Vagina (tissue), 2 donors: Measurements from ENCODE around the gene CPN2. TPM values are rescaled to one million over a fixed set of nuclear protein-coding genes. Genes with fewer than 3 reads are reported as not detected.

ENCODE experiments used
- DNase-seq, 2 donors: peaks; one replicate each; pipeline ENCODE4 v3.0.0-alpha.2; 2017; ENCODE audit errors: extremely low spot score in 2 of 2
- H3K27ac ChIP-seq: fragments of 200-600 bp; sonication (generic); one replicate; pipeline ENCODE4 v1.5.1; 2019
- H3K27me3 ChIP-seq: fragments of 200-600 bp; sonication (generic); one replicate; pipeline ENCODE4 v1.5.1; 2019
- H3K36me3 ChIP-seq, 2 donors: fragments of 200-600 bp; sonication (generic); one replicate each; pipeline ENCODE4 v1.5.1; 2017 to 2019
- H3K4me1 ChIP-seq: fragments of 200-600 bp; sonication (generic); one replicate; pipeline ENCODE4 v1.5.1; 2019
- H3K4me3 ChIP-seq, 2 donors: fragments of 200-600 bp; sonication (generic); 1 replicate in 1 of 2; 2 replicates in 1 of 2; pipeline ENCODE4 v1.5.1; 2016 to 2019
- H3K9me3 ChIP-seq: fragments of 200-600 bp; sonication (generic); one replicate; pipeline ENCODE4 v1.5.1; 2019
- POLR2A ChIP-seq, 2 donors: fragments of 450-650 bp; IDR thresholded peaks; one replicate each; pipeline ENCODE4 v1.6.1; 2017; ENCODE audit warnings: antibody characterized with exemption in 2 of 2, mild to moderate bottlenecking in 2 of 2, moderate library complexity in 2 of 2
- POLR2AphosphoS5 ChIP-seq, 2 donors: sonication (generic); formaldehyde crosslinking; IDR thresholded peaks; one replicate each; pipeline ENCODE4 v1.9.0; 2017; ENCODE audit warnings: antibody characterized with exemption in 2 of 2, mild to moderate bottlenecking in 2 of 2, low read depth in 1 of 2; ENCODE audit not compliant: insufficient read depth in 1 of 2
- intact Hi-C: fragments of 100-400 bp; cut with DNase I; formaldehyde crosslinking; loops from one replicate; pipeline ENCODE4 v1.15.1; 2023
- total RNA-seq: library from RNA; depleted of rRNA; stranded (reverse); fragments of >200 nt; gene quantifications from one replicate; pipeline ENCODE4 v1.2.3, GENCODE V29; 2016
- TF ChIP-seq, protein P1 (sequence below), 3 experiments: fragments of 450-650 bp in 2 of 3; fragments of 200-600 bp in 1 of 3; sonication (generic) in 1 of 3; IDR thresholded peaks; one replicate each; pipeline ENCODE4 v1.5.1; 2017 to 2019; ENCODE audit warnings: antibody characterized with exemption in 3 of 3, mild to moderate bottlenecking in 2 of 3, moderate library complexity in 2 of 3

The CPN2 gene
- total RNA-seq, 1 donor from 2014 or later, result not detected

DNA sequence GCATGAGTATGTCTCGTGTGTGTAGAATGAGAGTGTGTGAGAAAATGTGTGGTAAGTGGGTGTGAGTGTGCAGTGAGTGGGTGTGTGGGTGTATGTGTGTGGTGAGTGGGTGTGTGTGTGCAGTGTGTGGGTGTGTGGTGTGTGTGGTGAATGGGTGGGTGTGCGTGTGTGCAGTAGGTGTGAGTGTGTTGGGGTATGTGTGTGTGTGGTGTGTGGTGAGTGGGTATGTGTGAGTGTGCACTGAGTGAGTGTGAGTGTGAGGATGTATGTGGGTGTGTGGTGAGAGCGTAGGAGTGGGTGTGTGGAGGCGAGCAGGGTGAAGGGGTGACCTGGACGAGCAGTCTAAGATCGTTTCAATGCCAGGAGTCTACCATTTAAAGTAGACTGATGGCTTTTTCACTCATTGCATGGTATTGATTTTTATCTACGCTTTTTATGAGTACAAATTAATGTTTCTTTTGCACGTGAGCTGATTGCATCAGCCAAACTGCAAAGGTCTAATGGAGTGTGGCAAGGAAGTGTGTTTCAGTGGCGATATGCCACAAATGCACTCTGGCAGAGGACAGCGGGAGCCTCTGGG is 1.6 kb upstream of the CPN2 start:
- no peak for DNase-seq
- no peak overlapping the region for H3K27ac ChIP-seq
- TF ChIP-seq, protein P1, sequence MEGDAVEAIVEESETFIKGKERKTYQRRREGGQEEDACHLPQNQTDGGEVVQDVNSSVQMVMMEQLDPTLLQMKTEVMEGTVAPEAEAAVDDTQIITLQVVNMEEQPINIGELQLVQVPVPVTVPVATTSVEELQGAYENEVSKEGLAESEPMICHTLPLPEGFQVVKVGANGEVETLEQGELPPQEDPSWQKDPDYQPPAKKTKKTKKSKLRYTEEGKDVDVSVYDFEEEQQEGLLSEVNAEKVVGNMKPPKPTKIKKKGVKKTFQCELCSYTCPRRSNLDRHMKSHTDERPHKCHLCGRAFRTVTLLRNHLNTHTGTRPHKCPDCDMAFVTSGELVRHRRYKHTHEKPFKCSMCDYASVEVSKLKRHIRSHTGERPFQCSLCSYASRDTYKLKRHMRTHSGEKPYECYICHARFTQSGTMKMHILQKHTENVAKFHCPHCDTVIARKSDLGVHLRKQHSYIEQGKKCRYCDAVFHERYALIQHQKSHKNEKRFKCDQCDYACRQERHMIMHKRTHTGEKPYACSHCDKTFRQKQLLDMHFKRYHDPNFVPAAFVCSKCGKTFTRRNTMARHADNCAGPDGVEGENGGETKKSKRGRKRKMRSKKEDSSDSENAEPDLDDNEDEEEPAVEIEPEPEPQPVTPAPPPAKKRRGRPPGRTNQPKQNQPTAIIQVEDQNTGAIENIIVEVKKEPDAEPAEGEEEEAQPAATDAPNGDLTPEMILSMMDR (IDR thresholded peaks at IDR 0.05), result no peak
- TF ChIP-seq POLR2AphosphoS5 (IDR thresholded peaks at IDR 0.05; ENCODE audit: insufficient read depth in 1 of 2, low read depth in 1 of 2) (no peak), POLR2A (IDR thresholded peaks at IDR 0.05) (no peak)

DNA sequence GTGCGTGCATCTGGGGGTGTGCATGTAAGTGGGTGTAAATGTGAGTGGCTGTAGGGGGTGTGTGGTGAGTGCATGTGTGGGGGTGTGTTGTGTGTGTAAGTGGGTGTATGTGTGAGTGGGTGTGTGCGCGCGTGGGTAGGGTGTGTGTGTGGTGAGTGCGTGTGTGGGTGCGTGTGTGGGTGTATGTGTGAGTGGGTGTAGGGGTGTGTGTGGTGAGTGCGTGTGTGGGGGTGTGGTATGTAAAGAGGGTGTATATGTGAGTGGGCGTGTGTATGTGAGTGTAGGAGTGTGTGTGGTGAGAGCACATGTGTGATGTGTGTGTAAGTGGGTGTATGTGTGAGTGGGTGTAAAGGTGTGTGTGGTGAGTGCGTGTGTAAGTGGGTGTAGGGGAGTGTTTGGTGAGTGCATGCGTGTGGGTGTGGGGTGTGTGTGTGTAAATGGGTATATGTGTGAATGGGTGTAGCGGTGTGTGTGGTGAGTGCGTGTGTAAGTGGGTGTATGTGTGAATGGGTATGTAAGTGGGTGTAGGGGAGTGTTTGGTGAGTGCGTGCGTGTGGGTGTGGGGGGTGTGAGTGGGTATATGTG is 916 bp upstream of the CPN2 start:
- intact Hi-C loops, result no loop called here
- TF ChIP-seq POLR2A (IDR thresholded peaks at IDR 0.05) (no peak), POLR2AphosphoS5 (IDR thresholded peaks at IDR 0.05; ENCODE audit: insufficient read depth in 1 of 2, low read depth in 1 of 2) (no peak)
- TF ChIP-seq, protein P1 (IDR thresholded peaks at IDR 0.05), result no peak

More for the DNA sequence above, 1.6 kb upstream of the CPN2 start:
- Histone ChIP-seq H3K27me3 (no peaks in the 10 kb centered on the region), H3K4me3 (no peak overlapping the region), H3K9me3 (no peaks in the 10 kb centered on the region), H3K36me3 (no peaks in the 10 kb centered on the region), H3K4me1 (no peaks in the 10 kb centered on the region)
- intact Hi-C loops, result no loop called here

DNA sequence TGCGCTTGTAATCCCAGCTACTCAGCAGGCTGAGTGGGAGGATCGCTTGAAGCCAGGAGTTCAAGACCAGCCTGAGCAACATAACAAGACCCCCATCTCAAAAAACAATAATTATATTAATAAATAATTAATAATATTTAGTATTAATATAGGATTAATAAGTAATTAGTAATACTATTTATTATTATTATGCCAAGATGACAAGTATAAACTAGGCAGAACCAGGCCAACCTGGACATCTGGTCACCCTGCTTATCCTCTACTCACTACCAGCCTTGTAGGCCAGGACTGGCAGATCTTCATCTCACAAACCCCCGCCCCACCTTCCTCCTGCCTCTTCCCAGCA is 429 bp downstream of the CPN2 start:
- no peaks in the 10 kb centered on the region for H3K4me1 ChIP-seq
- intact Hi-C loops, result no loop called here
- H3K9me3 ChIP-seq, result no peaks in the 10 kb centered on the region
- no peaks in the 10 kb centered on the region for H3K36me3 ChIP-seq
- no peak for DNase-seq
- no peaks in the 10 kb centered on the region for H3K27me3 ChIP-seq
- TF ChIP-seq POLR2AphosphoS5 (IDR thresholded peaks at IDR 0.05; ENCODE audit: insufficient read depth in 1 of 2, low read depth in 1 of 2) (no peak), POLR2A (IDR thresholded peaks at IDR 0.05) (no peak)
- TF ChIP-seq, protein P1 (IDR thresholded peaks at IDR 0.05), result no peak
- no peak overlapping the region for H3K4me3 ChIP-seq
- no peak overlapping the region for H3K27ac ChIP-seq

More for the DNA sequence above, 916 bp upstream of the CPN2 start:
- H3K36me3 ChIP-seq, result no peaks in the 10 kb centered on the region
- H3K4me3 ChIP-seq, result no peak overlapping the region
- no peaks in the 10 kb centered on the region for H3K9me3 ChIP-seq
- no peak overlapping the region for H3K27ac ChIP-seq
- DNase-seq, result no peak
- H3K27me3 ChIP-seq, result no peaks in the 10 kb centered on the region
- no peaks in the 10 kb centered on the region for H3K4me1 ChIP-seq

DNA sequence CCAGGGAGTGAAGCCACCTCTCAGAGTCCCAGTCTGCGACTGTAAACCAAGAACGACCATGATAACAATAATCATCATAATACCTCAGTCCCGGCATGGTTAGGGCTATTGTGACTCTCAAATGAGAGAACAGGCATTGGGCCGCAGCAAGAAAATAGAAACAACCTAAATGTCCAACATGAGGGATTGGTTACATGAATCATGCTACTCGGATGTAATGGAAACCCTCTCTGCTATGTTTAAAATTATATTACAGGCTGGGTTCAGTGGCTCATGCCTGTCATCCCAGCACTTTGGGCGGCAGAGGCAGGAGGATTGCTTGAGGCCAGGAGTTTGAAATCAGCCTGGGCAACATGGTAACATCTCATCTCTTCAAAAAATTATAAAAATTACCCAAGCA is 2.8 kb downstream of the CPN2 start:
- Histone ChIP-seq H3K4me1 (no peaks in the 10 kb centered on the region), H3K27me3 (no peaks in the 10 kb centered on the region), H3K9me3 (no peaks in the 10 kb centered on the region), H3K4me3 (no peak overlapping the region), H3K36me3 (no peaks in the 10 kb centered on the region), H3K27ac (no peak overlapping the region)
- intact Hi-C loops, result no loop called here
- no peak for DNase-seq
- TF ChIP-seq POLR2A (IDR thresholded peaks at IDR 0.05) (no peak), POLR2AphosphoS5 (IDR thresholded peaks at IDR 0.05; ENCODE audit: insufficient read depth in 1 of 2, low read depth in 1 of 2) (no peak)
- TF ChIP-seq, protein P1 (IDR thresholded peaks at IDR 0.05), result no peak

DNA sequence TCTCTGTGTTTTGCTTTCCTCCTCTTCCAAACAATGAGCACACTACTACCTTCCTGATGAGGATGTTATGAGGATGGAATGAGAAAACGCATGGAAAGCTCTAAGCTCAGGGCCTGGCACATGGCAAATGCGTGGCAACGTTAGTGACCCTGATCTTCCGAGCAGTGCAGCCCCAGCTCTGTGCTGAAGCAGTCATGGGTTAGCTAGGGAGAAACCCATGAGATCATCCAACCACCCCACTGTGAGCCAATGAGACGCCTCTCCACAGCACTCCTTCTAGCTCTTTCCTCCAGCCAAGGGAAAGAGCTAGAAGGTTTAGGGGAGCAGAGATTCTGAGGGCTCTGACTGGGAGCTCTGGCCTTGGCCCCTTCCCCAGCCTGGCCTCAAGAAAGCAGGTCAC is 4.5 kb downstream of the CPN2 start:
- Histone ChIP-seq H3K4me1 (no peaks in the 10 kb centered on the region), H3K4me3 (no peak overlapping the region), H3K27ac (no peak overlapping the region), H3K36me3 (no peaks in the 10 kb centered on the region), H3K27me3 (no peaks in the 10 kb centered on the region), H3K9me3 (no peaks in the 10 kb centered on the region)
- intact Hi-C loops, result no loop called here
- TF ChIP-seq, protein P1 (IDR thresholded peaks at IDR 0.05), result no peak
- TF ChIP-seq POLR2AphosphoS5 (IDR thresholded peaks at IDR 0.05; ENCODE audit: insufficient read depth in 1 of 2, low read depth in 1 of 2) (no peak), POLR2A (IDR thresholded peaks at IDR 0.05) (no peak)
- no peak for DNase-seq
